GM18508 (cell line): ENCODE measurements around the gene DGKQ.
"Not testable (repeated sequence)": the region's sequence is repeated elsewhere in the genome, so short reads cannot be mapped to it uniquely, and the experiment has no call there.

Experiments used
- ATAC-seq: cut with Tn5 transposase; IDR thresholded peaks from one replicate; pipeline ENCODE4 v1.9.1; 2021; ENCODE audit warnings: moderate number of reproducible peaks; ENCODE audit not compliant: insufficient read depth, unreplicated experiment

The DGKQ gene

DNA sequence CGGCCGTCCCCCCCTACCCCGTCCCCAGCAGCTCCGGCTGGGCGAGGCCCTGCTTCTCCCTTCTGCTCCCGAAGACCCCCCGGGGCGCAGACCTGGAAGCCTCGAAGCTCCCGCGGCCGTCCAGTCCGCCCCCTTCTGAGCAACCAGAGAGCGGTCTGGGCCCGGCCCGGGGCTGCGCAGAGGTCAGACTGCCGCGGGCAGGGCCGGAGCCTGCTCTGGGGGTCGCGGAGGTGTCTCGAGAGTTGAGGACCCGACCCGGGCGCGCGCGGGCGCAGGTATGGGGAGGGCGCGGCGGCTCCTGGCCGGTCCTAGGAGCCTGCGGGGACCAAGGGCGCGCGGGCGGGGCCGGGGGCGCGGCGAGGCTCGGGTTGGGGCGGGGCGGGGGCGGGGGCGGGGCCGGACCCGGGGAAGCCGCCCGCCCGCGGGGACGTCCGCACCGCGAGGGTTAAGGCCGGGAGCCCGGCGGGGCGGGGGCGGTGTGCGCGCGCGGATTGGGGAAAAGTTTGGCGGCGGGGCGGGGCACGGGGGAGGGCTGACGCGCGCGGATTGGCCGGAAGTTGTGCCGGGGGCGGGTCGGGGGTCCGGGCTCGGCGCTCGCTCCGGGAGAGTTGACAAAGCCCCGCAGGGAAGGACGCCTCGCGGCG, 37.8 kb upstream of the DGKQ start, which contains the start of gene FGFRL1:
FGFRL1 (plus strand) TSS at position 605 of the 644 bp plus-strand sequence. CDS start 860 bp downstream, outside the sequence.
- ATAC-seq = no peak

DNA sequence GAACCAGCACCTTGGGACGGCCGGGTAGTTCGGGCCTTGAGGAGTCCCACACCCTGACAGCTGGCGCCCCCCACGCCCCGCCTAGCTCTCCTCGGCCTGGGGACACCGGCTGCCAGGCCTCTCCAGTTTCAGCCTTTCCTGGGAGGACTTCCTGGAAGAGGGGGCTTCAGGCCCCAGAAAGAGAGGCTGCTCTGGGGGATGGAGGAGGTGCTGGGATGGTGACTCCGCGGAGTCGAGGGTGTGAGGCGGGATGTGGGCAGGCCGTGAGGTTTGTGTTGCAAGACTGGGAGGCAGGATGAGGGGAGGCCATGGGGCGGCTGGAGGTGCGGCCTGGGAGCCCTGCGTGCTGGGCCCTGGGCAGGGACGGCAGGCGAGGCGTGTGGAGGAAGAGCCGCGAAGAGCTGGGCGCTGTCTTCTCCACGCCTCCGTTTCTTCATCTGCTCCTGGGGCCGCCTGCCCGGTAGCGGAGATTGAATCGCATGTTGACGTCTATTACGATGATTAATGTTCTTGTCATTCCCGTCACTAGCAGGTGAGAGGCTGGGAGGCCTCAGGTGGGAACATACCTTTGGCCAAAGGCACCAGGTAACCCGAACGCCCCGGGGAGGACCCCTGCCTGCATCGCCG, 37.1 kb upstream of the DGKQ start:
- no peak for ATAC-seq

GRCh38 chr4:1009542-1010394, 36.4 kb upstream of the DGKQ start:
- no peak for ATAC-seq

GRCh38 chr4:1008840-1009541, 35.6 kb upstream of the DGKQ start:
- no peak for ATAC-seq

DNA sequence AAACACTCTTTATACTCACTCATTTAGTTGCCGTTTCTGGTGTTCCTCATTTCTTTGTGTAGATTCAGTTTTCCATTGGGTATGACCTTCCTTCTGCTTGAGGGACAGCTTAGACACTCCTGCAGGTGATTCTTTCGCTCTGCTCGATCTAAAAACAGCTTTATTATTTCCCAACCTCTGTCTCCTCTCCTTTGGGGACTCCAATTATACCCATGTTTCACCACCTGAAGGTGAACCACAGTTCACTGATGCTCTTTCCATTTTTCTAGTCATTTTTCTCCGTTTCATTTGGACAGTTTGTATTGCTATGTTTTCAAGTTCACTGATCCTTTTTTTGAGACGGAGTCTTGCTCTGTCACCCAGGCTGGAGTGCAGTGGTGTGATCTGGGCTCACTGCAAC, 33.5 kb upstream of the DGKQ start:
- ATAC-seq = no peak

DNA sequence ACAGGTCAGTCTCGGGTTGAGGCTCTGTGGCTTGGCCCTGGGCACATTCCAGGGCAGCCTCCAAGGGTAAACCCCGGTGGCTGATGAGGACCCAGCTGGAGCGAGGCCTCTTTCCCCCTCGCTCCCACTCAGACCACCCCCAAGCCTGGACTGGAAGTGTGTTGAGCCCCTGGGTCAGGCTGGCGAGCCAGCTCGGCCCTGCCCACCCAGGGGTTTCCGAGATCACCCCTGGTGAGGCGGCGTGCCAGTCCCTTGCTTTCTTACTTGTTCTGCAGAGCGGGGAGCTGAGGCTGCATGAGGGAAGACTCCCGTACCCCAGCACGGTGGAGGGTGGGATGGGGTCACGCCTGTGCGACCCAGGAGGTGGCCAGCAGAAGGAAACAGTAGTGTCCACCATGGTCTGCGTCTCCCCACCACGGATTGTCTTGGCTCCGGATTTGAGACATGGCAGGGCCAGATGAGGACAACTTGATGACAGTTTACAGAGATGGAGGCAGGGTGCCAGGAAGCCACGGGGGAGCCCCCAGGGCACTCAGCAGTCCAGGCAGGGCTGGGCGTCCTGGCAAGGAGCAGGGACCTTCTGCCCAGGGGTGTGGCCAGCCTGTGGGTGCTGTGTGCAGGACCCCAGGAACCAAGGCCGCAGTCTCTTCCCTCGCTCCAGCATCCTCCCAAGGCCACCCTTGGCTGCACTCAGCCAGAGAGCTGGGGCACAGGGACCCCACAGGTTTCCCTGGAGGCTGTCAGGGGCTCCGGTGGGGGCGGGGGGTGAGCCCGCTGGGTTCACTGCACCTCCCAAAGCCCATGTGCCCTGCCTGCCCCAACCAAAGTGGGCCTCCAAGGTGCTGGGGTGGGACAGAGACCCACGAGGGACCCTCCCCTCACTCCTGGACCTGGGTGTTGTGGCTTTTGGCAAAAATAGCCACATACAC, 31.5 kb upstream of the DGKQ start:
- ATAC-seq = no peak

GRCh38 chr4:1004071-1004418, 30.7 kb upstream of the DGKQ start:
- ATAC-seq = no peak

- no peak for ATAC-seq
Observed at GRCh38 chr4:1003271-1004070, 30.1 kb upstream of the DGKQ start.

GRCh38 chr4:1002631-1003251, 29.4 kb upstream of the DGKQ start:
- no peak for ATAC-seq

- ATAC-seq = no peak
Observed at GRCh38 chr4:1002131-1002630, 28.8 kb upstream of the DGKQ start.

- no peak for ATAC-seq
Observed at GRCh38 chr4:1001561-1002130, 28.3 kb upstream of the DGKQ start.

- no peak for ATAC-seq
Observed at GRCh38 chr4:1000686-1001260, 27.4 kb upstream of the DGKQ start.

- no peak for ATAC-seq
Observed at GRCh38 chr4:999882-1000425, 26.6 kb upstream of the DGKQ start.

DNA sequence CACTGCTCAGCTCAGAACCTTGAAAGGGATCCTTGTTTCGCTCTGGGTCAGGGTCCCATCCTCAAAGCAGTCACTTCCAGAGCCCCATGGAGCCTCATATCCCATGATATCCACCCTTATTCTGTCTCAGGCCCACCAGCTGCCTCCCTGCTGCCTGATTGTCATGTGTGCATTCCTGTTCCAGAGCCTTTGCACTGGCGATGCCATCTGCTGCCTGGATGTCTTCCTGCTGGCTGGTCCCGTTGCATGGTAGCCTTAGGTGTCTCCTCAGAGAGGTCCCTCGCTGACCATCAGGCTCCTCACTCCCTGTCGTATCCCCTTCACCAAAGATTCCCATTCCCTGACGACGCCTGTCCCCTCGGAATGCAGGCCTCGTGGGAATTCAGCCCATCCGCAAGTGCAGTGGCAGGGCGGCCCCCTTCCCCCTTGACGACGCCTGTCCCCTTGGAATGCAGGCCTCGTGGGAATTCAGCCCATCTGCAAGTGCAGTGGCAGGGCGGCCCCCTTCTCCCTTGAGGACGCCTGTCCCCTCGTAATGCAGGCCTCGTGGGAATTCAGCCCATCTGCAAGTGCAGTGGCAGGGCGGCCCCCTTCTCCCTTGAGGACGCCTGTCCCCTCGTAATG, 26.0 kb upstream of the DGKQ start:
- not testable (repeated sequence) for ATAC-seq

DNA sequence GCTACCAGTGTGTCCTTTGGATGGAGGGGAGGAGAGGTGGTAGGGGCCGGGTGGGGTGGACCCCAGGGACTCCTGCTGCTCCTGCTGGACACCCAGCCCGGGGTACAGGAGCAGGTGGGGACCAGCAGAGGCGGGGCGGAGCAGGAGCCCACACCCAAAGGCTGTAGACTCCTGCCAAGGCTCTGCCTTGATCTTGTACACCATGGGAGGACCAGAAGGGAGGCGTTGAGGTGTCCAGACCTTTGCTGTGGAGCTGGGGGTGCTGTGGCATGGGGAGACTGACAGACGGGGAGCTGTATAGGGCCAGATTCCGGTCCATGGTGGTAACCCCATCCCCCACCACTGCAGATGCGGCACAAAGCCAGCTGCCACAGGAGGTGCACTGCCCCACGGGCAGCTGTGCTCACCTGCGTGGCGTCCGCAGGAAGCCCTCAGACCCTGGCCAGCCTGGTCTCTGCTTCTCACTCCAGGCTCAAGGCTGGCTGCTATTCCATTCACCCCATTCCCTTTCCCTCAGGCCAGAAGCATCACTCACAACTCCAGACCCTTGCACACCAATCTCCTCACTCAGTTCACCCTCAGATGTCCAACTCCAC, 24.8 kb upstream of the DGKQ start:
- ATAC-seq = no peak

GRCh38 chr4:997375-998071, 24.2 kb upstream of the DGKQ start:
- no peak for ATAC-seq
